VCaP (cell line): ENCODE data around the gene LARGE2.

ENCODE experiments used
- H3K27ac ChIP-seq: fragments of 450-650 bp; 2 replicates; pipeline ENCODE4 v1.5.1; 2017
- TF ChIP-seq, protein P1 (sequence below): fragments of 450-650 bp; conservative IDR thresholded peaks from 2 replicates; pipeline ENCODE4 v1.5.1; 2017; ENCODE audit warnings: mild to moderate bottlenecking, moderate library complexity

Gene LARGE2

DNA sequence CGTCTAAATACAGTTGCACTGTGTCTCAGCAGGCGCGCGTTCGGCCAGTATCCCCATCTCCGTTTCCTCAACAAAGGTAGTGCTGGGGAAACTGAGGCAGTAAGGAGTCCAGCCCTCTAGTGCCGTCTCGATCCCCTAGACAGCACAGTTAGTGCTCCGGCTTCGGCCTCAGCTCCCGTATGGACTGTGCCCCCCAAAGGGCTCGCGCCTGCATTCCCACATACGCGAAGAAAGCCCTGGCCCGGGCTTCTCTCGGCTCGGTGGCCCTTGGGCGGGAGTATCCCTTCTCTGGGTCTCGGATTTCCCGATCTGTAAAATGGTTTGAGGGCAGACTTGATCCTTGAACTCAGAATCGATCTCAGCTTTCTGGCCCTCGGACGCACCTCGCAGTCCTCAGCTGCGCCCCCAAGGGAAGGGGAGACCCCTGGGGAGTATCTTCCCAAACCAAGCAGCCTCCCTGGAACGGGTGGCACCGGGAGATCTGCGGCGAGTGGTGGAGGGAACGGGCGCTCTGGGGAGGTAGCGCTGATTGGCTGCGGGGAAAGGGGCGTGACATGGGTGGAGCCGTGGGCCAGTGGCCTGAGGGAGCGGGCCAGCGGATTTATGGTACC is 4.0 kb upstream of the LARGE2 start:
- TF ChIP-seq, protein P1, sequence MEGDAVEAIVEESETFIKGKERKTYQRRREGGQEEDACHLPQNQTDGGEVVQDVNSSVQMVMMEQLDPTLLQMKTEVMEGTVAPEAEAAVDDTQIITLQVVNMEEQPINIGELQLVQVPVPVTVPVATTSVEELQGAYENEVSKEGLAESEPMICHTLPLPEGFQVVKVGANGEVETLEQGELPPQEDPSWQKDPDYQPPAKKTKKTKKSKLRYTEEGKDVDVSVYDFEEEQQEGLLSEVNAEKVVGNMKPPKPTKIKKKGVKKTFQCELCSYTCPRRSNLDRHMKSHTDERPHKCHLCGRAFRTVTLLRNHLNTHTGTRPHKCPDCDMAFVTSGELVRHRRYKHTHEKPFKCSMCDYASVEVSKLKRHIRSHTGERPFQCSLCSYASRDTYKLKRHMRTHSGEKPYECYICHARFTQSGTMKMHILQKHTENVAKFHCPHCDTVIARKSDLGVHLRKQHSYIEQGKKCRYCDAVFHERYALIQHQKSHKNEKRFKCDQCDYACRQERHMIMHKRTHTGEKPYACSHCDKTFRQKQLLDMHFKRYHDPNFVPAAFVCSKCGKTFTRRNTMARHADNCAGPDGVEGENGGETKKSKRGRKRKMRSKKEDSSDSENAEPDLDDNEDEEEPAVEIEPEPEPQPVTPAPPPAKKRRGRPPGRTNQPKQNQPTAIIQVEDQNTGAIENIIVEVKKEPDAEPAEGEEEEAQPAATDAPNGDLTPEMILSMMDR, result no peak
- peak overlapping the region; percentile 99 for H3K27ac ChIP-seq

DNA sequence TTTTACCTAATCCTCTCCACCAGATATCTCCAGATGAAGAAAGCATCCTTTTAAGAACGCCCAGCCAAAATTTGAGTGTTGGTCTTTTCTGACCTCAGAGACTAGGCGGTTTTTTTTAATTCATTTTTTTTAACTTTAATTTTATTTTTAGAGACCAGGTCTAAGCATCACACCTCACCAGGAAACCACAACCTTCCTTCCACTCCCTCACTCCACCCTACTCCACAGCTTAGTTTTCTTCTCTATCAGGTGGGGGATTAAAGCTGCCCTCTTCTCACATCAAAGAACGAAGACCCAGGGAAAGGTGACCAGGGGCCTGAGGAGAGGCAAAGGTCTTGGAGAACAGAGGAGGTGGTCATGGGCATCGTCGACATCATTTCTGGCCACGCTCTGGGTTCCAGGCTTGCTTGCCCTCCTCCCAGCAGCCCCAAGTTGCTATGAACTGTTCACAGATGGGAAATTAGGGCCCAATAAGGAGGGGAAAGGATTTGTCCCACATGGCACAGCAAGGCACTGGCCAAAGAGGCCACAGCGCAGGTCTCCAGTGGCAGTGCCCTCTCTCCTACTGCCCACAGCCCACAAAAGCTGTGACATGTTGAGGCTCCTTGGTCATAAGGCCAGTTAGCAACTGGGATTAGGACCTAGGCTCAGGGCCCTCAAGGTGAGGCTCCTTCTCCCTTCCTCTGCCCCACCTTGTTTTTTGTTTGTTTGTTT is 3.3 kb upstream of the LARGE2 start:
- TF ChIP-seq, protein P1, result no peak
- peak overlapping the region; percentile 99 for H3K27ac ChIP-seq

DNA sequence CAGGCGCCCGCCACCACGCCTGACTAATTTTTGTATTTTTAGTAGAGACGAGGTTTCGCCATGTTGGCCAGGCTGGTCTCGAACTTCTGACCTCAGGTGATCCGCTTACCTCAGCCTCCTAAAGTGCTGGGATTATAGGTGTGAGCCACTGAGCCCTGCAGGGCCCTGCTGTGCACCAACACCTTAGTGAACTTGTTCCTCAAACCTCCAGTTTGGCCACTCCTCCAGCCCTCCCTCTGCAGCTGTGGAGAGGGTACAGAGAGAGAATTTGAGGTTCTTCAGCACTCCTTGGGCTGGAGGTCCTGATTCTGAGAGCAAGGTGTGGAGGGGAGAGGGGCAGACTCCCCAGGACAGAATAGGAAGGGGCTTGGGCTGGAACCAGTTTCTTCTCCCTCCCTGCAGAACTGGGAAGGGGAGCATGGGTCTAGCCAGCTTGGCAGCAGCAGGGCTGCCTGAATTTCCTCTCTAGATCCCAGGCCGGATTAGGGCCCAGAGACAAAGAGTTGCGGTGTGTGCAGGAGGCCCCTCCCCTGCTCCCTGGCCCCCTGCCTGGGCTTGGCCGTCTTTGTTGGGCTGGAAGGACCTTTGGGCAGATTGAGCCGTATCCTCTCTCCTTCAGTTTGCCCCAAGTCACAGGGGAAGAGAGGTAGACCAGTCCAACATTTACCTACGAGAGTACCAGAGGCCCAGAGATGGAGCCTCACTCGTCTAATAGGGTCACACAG is 2.5 kb upstream of the LARGE2 start:
- TF ChIP-seq, protein P1, result no peak
- peak overlapping the region; percentile 99 for H3K27ac ChIP-seq

DNA sequence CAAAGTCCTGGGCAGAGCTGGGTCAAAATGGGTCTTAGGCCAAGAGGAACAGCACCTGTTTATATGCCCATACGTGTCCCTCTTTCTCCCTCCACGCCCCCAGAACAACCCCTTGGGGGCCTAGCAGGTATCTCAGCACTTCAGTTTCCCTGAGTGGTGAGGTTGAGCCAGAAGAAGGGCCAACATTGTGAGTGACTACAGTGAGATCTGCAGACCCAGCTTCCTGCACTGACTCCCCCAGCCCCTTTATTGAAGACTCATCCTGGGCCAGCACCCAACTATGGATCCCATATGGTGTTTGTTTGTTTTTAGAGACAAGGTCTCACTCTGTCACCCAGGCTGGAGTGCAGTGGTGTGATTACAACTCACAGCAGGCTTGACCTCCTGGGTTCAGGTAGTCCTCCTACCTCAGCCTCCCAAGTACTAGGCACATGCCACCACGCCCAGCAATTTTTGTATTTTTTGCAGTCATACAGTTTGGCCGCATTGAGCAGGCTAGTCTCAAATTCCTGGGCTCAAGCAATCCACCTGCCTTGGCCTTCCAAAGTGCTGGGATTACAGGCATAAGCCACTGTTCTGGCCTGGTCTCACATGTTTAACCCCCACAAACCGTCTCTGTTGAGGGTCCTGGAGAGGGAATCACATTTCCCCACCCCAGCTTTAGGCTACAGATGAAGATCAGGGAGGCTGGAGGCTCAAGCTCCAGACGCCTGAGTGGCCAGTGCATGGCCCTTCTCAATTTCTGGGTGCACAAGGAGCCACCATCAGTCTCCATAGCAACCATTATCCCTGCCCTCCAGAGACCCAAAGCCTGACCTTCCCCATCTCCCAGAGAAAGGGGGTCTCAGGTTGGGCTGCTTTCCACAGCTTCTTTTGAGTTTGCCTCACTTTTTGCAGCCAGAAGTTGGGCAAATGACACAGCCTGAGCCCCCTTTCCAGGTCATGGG is 1.7 kb upstream of the LARGE2 start:
- TF ChIP-seq, protein P1, result no peak
- H3K27ac ChIP-seq, result peak overlapping the region; percentile 99

DNA sequence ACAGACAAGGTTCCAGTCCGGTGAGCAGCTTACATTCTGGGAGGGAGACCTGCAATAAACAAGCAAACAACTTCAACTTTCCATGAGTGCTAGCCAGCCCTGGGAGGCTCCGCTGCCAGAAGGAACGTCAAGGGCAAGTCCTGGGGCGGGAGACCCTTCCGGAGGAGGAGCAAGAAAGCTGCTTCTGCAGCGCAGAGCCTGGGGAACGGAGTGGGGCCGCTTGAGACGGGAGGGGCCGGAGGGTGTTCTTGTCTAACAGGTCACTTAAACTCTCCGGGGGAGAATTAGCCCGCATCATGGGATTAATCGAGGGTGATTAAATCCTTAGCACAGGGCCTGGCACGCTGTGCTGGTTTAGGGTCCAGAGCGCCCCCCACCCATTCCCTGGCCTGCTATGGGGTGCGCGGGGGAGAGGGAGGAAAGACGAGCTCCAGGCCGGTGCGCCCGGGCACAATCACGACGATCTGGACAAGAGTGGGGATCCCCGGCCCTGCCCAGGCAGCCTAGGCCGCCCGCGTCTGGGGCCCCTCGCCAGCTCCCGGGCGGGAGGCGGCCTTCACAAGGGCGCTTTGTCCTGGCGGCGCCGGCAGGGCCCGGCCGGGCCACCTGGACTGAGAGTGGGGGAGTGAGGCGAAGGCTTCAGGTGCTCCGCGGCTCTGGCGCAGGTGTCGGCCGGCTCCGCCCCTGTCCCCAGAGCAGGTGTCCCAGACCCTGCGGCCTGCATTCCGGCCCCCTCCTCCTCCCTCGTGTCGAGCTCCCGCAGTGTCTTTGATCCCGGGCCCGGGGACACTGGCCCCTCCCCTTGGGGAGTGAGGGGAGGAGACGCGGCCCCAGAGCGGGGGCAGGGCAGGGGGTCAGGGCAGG is 663 bp upstream of the LARGE2 start:
- TF ChIP-seq, protein P1, result no peak

DNA sequence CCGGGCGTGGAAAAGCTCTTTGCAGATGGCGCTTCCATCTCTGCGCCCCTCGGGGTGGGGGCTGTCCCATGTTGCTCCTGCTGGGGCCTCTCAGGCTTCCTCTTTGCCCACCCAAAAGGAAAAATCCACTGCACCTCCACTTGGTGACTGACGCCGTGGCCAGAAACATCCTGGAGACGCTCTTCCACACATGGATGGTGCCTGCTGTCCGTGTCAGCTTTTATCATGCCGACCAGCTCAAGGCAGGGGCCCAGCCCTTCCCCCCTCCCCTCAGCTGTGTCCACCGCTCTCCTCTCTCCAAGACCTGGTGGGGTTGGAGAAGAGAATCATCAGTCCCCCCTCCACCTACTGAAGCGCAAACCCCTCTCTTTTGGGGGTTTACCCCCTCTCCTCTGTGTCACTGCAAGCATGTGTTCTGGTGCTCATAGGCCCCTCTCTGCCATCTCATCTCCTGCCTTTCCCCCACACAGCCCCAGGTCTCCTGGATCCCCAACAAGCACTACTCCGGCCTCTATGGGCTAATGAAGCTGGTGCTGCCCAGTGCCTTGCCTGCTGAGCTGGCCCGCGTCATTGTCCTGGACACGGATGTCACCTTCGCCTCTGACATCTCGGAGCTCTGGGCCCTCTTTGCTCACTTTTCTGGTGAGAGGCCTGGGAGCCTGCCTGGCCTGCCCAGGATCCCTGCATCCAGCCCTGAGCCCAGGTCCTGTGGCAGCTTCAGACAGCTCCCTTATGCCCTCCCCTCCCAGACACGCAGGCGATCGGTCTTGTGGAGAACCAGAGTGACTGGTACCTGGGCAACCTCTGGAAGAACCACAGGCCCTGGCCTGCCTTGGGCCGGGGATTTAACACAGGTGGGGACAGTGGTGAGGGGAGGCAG is 1.8 kb downstream of the LARGE2 start:
- TF ChIP-seq, protein P1, result no peak
- peak overlapping the region; percentile 99; the same call in 1 of the 2 replicates for H3K27ac ChIP-seq

More for the DNA sequence above, 663 bp upstream of the LARGE2 start:
- peak overlapping the region; percentile 99 for H3K27ac ChIP-seq
